Measurements from ENCODE around the gene PBLD.

DNA sequence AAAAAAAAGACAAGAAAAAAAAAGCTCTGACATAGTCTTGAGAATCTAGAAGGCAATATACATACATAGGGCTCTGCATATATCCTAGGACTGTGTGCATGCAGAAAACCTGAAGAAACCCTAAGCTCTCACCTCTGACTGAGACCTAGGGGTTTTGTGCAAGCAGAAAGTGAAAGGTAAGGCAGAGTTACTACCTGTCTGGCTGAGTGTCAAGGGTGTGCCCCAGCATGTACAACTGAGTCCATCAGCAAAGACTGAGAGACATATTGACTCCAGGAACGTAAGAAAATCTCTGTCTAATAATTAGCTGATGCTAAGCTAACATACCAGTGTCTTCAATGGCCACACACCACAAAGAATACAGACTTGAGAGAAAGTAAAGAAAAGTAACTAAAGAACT lies 17.1 kb downstream of the PBLD start:
- TF ChIP-seq EZH2 (optimal IDR thresholded peaks at IDR 0.05; ENCODE audit: low read depth, low read length) (no peak), EZH2phosphoT487 (IDR thresholded peaks at IDR 0.05; ENCODE audit: low read length) (no peak)
- TF ChIP-seq, protein P1, sequence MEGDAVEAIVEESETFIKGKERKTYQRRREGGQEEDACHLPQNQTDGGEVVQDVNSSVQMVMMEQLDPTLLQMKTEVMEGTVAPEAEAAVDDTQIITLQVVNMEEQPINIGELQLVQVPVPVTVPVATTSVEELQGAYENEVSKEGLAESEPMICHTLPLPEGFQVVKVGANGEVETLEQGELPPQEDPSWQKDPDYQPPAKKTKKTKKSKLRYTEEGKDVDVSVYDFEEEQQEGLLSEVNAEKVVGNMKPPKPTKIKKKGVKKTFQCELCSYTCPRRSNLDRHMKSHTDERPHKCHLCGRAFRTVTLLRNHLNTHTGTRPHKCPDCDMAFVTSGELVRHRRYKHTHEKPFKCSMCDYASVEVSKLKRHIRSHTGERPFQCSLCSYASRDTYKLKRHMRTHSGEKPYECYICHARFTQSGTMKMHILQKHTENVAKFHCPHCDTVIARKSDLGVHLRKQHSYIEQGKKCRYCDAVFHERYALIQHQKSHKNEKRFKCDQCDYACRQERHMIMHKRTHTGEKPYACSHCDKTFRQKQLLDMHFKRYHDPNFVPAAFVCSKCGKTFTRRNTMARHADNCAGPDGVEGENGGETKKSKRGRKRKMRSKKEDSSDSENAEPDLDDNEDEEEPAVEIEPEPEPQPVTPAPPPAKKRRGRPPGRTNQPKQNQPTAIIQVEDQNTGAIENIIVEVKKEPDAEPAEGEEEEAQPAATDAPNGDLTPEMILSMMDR (IDR thresholded peaks at IDR 0.05; ENCODE audit: low read length), result no peak
